HepG2 (cell line): ENCODE measurements around the gene TMEM117. TPM values are rescaled to one million over a fixed set of nuclear protein-coding genes. Genes with fewer than 3 reads are reported as not detected.

Experiments
- ATF1 ChIP-seq: IDR thresholded peaks from 2 replicates; pipeline ENCODE4 v1.6.1; 2016; ENCODE audit warnings: mild to moderate bottlenecking, control low read depth
- CBFB ChIP-seq: sonication (generic); formaldehyde crosslinking; IDR thresholded peaks from 2 replicates; pipeline ENCODE4 v1.4.0; 2020; ENCODE audit warnings: missing genetic modification reagents
- HDAC1 ChIP-seq: sonication (generic); formaldehyde crosslinking; IDR thresholded peaks from 2 replicates; pipeline ENCODE4 v1.5.1; 2020; ENCODE audit warnings: mild to moderate bottlenecking, missing genetic modification reagents
- NAIF1 ChIP-seq: sonication (generic); formaldehyde crosslinking; IDR thresholded peaks from 2 replicates; pipeline ENCODE4 v1.5.0; 2020; ENCODE audit warnings: mild to moderate bottlenecking, missing genetic modification reagents, borderline replicate concordance
- PRPF4 ChIP-seq: fragments of 200-400 bp; formaldehyde crosslinking; IDR thresholded peaks from 2 replicates; pipeline ENCODE4 v1.6.1; 2016; ENCODE audit warnings: low read length, low read depth; ENCODE audit not compliant: poor library complexity, severe bottlenecking
- RCOR2 ChIP-seq: IDR thresholded peaks from 2 replicates; pipeline ENCODE4 v1.6.1; 2016; ENCODE audit warnings: missing biosample characterization, missing genetic modification reagents
- SRSF1 ChIP-seq: fragments of 200-400 bp; formaldehyde crosslinking; optimal IDR thresholded peaks from 2 replicates; pipeline ENCODE3; 2017; ENCODE audit warnings: mild to moderate bottlenecking, low read depth, low read length, moderate library complexity
- TP53 ChIP-seq: sonication (generic); formaldehyde crosslinking; conservative IDR thresholded peaks from 2 replicates; pipeline ENCODE4 v1.4.0; 2020; ENCODE audit warnings: missing genetic modification reagents
- WIZ ChIP-seq: sonication (generic); formaldehyde crosslinking; IDR thresholded peaks from 2 replicates; pipeline ENCODE4 v1.5.1; 2020; ENCODE audit warnings: mild to moderate bottlenecking, missing genetic modification reagents
- ZBTB38 ChIP-seq: sonication (generic); formaldehyde crosslinking; IDR thresholded peaks from 2 replicates; pipeline ENCODE4 v1.5.1; 2020; ENCODE audit warnings: mild to moderate bottlenecking, missing genetic modification reagents
- ZC3H4 ChIP-seq: sonication (generic); formaldehyde crosslinking; IDR thresholded peaks from 2 replicates; pipeline ENCODE4 v1.4.0; 2020; ENCODE audit warnings: missing genetic modification reagents, borderline replicate concordance
- polyA plus RNA-seq, 8 experiments: library from polyadenylated mRNA; depleted of rRNA in 3 of 8; stranded (reverse) in 7 of 8; unstranded in 1 of 8; fragments of >200 nt; fragmentation: Illumina TruSeq in 4 of 8; extraction: Trizol in 4 of 8; gene quantifications; 2 replicates each; pipeline versions ENCODE4 v1.2.1 to v1.2.3, GENCODE V29; 2011 to 2016; ENCODE audit warnings: low read depth in 4 of 8, missing spikeins in 1 of 8, mixed read lengths in 1 of 8; ENCODE audit not compliant: insufficient read depth in 1 of 8
- total RNA-seq, 5 experiments: library from RNA; depleted of rRNA; stranded (reverse); fragments of >200 nt; fragmentation: Illumina TruSeq; extraction: Trizol; gene quantifications; 2 replicates each; pipeline ENCODE4 v1.2.3, GENCODE V29; 2016; ENCODE audit warnings: low read depth in 1 of 5
- TF ChIP-seq, protein P1 (sequence below): sonication (generic); formaldehyde crosslinking; conservative IDR thresholded peaks from 2 replicates; pipeline ENCODE4 v1.8.0; 2022; ENCODE audit warnings: missing genetic modification reagents
- TF ChIP-seq, protein P2 (sequence below): sonication (generic); formaldehyde crosslinking; IDR thresholded peaks from 2 replicates; pipeline ENCODE4 v1.4.0; 2020; ENCODE audit warnings: missing genetic modification reagents
- TF ChIP-seq, protein P3 (sequence below): sonication (generic); formaldehyde crosslinking; conservative IDR thresholded peaks from 2 replicates; pipeline ENCODE4 v1.4.0; 2020; ENCODE audit warnings: mild to moderate bottlenecking, missing genetic modification reagents, moderate library complexity

Gene TMEM117
- total and polyA plus RNA-seq, 2 of the 13 experiments (the other 11 are each of a cell fraction or from before 2014, with no cell fraction given), result 2.8 to 8.5 TPM

DNA sequence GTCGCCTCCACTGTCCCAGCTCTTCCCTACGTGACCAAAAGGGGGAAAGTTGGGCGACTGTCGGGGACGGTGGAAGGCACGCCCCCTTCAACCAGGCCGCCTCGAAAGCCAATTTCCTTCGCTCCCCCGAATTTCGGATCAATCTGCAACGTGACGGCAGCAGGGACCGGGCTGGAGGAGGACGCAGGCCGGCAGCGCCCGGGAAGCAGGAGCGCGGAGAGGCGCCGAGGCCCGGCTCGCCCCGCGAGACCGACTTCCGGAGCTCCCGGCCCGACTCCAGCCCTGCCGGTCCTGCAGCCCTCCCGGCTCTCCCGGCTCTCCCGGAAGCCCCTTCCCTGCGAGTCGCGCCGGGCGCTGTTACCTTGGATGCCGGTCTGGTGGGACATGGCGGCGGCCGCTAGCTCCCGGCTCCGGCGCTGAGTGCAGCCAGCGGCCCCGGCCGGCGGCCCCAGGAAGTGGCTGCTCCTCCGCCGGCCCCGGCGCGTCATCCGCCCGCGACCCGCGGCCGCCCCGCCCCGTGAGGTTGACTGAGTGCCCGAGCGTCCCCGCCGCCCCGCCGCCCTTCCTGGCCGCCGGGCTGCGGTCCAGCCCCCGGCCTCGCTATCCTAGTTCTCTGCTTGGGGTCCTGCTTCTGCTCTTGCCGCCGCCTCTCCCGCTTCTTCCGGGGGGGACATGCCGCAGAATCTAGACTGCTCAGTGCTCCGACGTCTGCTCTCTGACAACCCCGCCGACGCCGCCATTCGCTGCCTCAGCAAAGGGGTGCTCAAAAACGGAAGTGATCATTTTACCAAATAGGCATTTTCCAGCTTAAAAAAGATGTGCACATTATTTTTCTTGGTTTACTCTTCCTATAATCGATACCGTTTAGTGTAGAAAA is 29.8 kb upstream of the TMEM117 start, which contains the start of gene TWF1 (continued):
- TF ChIP-seq ATF1 (CRISPR knock-in tag) (peak; percentile 34; the same call in 1 of the 2 replicates), SRSF1 (no peak), WIZ (no peak), HDAC1 (CRISPR knock-in tag) (peak; percentile 73), NAIF1 (CRISPR knock-in tag) (no peak), RCOR2 (CRISPR knock-in tag) (no peak), CBFB (CRISPR knock-in tag) (peak; percentile 70; the same call in 1 of the 2 replicates), ZBTB38 (CRISPR knock-in tag) (peak; percentile 69; the same call in 1 of the 2 replicates), TP53 (CRISPR knock-in tag) (no peak), PRPF4 (no peak), ZC3H4 (CRISPR knock-in tag) (no peak)
- TF ChIP-seq, protein P1, sequence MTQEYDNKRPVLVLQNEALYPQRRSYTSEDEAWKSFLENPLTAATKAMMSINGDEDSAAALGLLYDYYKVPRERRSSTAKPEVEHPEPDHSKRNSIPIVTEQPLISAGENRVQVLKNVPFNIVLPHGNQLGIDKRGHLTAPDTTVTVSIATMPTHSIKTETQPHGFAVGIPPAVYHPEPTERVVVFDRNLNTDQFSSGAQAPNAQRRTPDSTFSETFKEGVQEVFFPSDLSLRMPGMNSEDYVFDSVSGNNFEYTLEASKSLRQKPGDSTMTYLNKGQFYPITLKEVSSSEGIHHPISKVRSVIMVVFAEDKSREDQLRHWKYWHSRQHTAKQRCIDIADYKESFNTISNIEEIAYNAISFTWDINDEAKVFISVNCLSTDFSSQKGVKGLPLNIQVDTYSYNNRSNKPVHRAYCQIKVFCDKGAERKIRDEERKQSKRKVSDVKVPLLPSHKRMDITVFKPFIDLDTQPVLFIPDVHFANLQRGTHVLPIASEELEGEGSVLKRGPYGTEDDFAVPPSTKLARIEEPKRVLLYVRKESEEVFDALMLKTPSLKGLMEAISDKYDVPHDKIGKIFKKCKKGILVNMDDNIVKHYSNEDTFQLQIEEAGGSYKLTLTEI, result no peak
- TF ChIP-seq, protein P2, sequence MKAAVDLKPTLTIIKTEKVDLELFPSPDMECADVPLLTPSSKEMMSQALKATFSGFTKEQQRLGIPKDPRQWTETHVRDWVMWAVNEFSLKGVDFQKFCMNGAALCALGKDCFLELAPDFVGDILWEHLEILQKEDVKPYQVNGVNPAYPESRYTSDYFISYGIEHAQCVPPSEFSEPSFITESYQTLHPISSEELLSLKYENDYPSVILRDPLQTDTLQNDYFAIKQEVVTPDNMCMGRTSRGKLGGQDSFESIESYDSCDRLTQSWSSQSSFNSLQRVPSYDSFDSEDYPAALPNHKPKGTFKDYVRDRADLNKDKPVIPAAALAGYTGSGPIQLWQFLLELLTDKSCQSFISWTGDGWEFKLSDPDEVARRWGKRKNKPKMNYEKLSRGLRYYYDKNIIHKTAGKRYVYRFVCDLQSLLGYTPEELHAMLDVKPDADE, result no peak
- TF ChIP-seq, protein P3, sequence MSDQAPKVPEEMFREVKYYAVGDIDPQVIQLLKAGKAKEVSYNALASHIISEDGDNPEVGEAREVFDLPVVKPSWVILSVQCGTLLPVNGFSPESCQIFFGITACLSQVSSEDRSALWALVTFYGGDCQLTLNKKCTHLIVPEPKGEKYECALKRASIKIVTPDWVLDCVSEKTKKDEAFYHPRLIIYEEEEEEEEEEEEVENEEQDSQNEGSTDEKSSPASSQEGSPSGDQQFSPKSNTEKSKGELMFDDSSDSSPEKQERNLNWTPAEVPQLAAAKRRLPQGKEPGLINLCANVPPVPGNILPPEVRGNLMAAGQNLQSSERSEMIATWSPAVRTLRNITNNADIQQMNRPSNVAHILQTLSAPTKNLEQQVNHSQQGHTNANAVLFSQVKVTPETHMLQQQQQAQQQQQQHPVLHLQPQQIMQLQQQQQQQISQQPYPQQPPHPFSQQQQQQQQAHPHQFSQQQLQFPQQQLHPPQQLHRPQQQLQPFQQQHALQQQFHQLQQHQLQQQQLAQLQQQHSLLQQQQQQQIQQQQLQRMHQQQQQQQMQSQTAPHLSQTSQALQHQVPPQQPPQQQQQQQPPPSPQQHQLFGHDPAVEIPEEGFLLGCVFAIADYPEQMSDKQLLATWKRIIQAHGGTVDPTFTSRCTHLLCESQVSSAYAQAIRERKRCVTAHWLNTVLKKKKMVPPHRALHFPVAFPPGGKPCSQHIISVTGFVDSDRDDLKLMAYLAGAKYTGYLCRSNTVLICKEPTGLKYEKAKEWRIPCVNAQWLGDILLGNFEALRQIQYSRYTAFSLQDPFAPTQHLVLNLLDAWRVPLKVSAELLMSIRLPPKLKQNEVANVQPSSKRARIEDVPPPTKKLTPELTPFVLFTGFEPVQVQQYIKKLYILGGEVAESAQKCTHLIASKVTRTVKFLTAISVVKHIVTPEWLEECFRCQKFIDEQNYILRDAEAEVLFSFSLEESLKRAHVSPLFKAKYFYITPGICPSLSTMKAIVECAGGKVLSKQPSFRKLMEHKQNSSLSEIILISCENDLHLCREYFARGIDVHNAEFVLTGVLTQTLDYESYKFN, result no peak
